Stimulated activated CD4-positive, alpha-beta T cell treated with anti-CD3 and anti-CD28 coated beads, Interleukin-2, amount 100 ng/mL, for 4 hours (primary cell): Measurements from ENCODE around the gene PPP6C.
A peak's percentile ranks its signal among the peaks of the same experiment; 100 is the strongest.
"Not testable (repeated sequence)": the region's sequence is repeated elsewhere in the genome, so short reads cannot be mapped to it uniquely, and the experiment has no call there.

ENCODE experiments used
- DNase-seq: peaks from one replicate; pipeline ENCODE4 v3.0.0-alpha.2; 2020; ENCODE audit warnings: low read depth

The PPP6C gene

DNA sequence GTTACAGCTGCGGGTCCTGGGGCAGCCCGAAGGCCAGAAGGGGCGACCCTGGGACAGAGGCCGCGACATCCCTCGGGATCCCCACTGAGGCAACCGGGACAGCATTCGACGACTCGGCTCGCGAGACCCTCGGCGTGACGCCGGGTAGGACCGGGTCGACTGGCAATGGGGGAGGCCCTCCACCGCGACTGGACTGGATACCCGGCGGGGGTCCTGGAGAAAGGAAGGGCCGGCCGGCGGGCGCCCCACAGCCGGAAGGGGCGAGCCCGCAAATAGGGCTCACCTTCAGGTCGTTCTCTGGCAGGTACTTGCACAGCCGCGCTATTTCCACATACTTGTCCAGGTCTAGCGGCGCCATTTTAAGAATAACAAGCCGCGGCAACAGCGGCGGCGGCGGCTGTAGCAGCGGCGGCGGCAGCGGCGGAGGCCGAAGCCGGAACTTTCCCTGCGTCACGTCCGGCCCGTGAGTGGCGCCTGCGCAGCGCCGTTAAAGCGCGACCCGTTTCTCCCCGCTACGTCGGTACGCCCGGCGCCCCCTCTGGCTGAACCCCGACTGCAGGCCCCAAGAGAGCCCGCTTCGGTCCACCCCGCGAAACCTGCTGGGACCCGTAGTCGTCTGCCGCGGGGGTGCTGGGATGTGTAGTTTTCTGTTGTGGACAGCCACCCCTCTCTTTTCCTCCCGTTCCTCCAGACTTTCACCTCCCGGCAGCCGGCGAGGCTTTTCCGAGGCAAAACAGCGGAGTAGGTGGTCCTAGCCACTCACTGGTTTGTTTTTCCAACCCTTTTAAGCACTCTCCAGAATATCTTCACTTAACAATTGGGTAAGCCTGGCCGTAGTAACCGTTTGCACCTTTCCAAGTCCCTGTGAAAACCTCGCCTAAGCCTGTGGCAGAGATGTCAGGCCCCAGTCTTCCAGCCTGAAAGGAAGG is at the start of gene PPP6C:
TSS of gene PPP6C (minus strand) at position 443 of the 929 bp plus-strand sequence. CDS start at position 358, 85 bp downstream.
- peak; percentile 95 for DNase-seq

DNA sequence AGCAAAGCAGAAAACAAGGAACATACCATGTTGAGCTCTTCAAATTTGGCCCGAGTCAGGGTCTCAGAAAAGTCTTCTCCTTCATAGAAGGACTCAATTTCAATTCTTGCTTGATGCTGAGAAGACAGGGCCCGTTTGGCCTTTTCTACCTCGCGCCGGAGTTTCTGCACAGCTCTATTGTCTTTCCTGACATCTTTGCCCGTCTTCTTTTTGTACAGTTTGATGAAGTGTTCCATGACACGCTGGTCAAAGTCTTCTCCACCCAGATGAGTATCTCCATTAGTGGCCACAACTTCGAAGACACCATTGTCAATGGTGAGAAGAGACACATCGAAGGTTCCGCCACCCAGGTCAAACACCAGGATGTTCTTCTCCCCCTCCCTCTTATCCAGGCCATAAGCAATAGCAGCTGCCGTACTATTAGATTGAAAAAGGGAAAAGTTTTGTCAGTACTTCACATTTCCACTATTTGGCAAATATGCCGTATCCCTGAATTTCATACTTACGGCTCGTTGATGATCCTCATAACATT is 49.4 kb upstream of the PPP6C start:
- DNase-seq: no peak

DNA sequence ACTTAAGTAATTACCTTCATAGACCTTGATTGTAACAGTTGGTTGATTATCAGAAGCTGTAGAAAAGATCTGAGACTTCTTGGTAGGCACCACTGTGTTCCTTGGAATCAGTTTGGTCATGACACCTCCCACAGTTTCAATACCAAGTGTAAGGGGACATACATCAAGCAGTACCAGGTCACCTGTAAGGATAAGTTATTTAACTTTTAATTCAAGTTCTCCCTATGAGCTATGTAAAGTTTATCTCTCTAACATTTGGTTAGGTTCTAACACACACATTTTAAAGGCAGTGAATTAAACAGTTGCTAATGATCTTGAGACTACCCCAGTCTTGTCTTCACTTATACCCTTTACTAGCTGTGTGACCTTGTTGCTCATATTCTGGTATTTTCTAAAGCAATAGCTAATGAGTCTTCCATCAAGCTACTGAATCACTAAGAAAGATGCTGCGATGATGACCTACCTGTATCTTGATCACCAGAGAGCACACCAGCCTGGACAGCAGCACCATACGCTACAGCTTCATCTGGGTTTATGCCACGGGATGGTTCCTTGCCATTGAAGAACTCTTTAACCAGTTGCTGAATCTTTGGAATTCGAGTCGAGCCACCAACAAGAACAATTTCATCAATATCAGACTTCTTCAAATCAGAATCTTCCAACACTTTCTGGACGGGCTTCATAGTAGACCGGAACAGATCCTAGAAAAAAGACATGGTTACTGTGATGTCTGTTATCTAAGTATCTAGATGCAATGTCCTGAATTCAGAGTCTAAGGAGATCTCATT is 48.7 kb upstream of the PPP6C start:
- DNase-seq: no peak

DNA sequence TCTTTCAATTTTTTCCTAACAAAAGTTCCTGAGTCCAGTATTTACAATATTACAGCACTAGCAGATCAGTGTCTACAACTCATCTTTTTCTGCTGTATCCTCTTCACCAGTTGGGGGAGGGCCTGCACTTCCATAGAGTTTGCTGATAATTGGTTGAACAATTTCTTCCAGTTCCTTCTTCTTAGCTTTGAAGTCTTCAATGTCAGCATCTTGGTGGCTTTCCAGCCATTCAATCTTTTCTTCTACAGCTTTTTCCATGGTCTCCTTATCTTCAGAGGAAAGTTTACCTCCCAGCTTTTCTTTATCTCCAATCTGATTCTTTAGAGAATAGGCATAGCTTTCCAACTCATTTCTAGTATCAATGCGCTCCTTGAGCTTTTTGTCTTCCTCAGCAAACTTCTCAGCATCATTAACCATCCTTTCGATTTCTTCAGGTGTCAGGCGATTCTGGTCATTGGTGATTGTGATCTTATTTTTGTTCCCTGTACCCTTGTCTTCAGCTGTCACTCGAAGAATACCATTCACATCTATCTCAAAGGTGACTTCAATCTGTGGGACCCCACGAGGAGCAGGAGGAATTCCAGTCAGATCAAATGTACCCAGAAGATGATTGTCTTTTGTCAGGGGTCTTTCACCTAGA is 47.0 kb upstream of the PPP6C start:
- DNase-seq: not testable (repeated sequence)

DNA sequence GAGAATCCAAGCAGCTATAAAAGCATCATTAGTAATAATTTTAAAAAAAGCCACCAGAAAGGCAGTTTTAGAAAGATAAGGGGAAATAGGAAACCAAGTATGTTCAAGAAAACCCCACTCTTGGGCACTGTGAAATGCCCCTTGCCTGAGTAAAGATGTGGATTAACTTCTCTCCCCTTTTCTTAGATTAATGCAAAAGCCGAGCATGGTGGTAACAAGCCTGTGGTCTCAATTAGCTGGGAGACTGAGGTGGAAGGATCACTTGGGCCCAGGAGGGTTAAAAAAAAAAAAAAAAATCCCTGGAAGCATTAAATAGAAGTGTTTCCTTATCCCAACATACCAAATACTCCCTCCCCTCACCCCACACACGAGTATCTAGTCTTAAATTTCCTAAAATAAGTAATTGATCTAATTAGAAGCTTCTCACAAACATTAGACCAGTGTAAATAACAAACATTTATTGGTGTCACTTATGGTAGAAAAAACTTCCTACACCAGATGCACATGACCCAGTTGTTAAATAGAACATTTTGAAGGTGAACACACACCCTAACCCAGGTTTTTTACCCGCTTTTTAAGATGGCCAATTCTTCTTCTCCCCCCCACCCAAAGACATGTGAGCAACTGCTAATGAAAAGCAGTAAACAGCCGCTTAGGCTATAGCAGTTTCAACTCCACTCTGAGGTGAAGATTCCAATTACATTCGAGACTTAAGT is 46.4 kb upstream of the PPP6C start:
- no peak for DNase-seq

DNA sequence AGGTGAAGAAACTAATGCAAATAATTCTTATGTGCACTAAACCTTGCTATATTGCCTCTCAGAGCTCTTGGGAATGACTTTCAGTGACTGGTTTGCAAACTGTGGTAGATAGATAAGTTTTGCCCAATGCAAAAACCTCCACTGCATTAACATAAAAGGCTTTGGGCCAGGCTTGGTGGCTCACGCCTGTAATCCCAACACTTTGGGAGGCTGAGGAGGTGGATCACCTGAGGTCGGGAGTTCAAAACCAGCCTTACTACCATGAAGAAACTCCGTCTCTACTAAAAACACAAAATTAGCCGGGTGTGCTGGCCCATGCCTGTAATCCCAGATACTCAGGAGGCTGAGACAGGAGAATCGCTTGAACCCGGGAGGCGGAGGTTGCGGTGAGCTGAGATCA is 44.5 kb upstream of the PPP6C start:
- DNase-seq: not testable (repeated sequence)

DNA sequence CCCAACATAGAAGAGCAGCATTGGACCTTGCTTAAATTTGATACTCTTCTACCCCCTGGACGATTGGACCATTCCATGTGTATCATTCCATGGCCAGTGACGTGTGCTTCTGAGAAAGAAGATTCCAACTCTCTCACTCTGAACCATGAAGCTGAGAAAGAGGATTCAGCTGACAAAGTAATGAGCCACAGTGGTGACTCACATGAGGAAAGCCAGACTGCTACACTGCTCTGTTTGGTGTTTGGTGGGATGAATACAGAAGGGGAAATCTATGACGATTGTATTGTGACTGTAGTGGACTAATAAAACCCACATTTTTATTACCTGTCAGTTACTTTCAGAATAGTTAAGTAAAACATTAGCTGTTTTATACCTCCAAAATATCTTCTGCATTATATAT is 44.1 kb upstream of the PPP6C start:
- DNase-seq: no peak

DNA sequence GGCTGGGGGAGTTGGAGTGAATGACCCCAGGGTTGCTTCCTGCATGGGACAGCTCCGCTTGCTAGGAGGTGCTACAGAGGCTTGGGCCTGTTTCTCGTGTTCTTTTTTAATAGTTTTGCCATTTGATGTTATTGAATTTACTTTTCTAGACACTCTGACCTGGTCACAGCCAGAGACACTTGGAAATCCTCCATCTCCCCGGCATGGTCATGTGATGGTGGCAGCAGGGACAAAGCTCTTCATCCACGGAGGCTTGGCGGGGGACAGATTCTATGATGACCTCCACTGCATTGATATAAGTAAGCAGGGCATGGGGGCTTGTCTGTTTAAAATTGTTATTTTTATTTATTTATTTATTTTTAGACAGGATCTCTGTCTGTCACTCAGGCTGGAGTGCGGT is 38.2 kb upstream of the PPP6C start:
- no peak for DNase-seq

DNA sequence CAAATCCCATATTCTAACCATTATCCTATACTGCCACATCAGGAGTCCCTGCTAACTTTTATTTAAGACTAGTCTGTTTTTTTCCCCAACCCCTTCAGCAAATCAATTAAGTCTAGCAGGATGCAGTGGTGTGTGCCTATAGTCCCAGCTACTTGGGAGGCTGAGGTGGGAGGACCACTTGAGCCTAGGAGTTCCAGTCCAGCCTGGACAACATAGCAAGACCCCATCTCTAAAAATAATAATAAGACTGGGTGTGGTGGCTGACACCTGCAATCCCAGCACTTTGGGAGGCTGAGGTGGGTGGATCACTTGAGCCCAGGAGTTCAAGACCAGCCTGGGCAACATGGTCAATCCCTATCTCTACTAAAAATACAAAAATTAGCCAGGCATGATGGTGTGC is 35.3 kb upstream of the PPP6C start:
- not testable (repeated sequence) for DNase-seq

DNA sequence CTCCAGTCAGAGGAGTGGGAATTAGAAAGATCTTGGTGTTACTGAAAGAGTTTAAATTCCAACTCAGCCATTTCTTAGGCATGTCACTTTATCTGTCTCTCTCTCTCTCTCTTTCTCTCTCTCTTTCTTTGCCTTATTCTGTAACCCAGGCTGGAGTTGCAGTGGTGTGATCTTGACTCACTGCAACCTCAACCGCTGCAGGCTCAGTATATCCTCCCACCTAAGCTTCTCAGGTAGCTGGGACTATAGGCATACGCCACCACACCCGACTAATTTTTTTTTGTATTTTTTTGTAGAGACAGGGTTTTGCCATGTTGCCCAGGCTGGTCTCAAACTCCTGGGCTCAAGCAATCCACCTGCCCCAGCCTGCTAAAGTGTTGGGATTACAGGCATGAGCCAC is 29.0 kb upstream of the PPP6C start:
- DNase-seq: no peak

DNA sequence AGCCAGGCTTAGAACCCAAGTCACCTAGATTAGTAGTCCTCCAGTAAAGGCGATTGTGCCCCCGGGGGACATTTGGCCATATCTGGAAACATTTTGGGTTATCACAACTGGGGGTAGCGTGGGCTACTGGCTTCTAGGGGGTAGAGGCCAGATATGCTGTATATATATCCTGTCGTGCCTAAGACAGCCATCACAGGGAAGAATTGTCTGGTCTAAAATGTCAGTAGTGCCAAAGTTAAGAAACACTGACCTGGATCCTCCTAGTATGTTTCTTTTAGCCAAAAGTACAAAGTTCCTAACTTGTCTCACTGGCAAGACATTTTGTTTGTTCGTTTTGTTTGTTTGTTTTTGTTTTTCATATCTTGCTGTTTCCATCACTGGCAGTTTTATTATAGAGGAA is 24.6 kb upstream of the PPP6C start:
- no peak for DNase-seq

DNA sequence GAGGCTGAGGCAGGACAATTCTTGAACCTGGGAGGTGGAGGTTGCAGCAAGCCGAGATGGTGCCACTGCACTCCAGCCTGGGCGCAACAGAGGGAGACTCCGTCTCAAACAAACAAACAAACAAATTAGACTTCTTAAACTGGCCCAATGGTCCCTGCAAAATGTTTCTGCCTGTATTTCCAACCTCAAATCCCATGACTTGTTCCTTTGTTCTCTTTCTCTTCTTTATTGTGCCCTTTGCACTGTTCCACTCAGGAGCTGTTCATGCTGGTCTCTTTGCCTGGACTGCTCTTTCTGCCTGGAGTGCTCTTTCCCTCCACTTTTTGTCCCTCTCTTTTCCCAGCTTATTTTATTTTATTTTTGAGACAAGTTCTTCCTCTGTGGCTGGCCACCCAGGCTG is 14.9 kb upstream of the PPP6C start:
- no peak for DNase-seq

DNA sequence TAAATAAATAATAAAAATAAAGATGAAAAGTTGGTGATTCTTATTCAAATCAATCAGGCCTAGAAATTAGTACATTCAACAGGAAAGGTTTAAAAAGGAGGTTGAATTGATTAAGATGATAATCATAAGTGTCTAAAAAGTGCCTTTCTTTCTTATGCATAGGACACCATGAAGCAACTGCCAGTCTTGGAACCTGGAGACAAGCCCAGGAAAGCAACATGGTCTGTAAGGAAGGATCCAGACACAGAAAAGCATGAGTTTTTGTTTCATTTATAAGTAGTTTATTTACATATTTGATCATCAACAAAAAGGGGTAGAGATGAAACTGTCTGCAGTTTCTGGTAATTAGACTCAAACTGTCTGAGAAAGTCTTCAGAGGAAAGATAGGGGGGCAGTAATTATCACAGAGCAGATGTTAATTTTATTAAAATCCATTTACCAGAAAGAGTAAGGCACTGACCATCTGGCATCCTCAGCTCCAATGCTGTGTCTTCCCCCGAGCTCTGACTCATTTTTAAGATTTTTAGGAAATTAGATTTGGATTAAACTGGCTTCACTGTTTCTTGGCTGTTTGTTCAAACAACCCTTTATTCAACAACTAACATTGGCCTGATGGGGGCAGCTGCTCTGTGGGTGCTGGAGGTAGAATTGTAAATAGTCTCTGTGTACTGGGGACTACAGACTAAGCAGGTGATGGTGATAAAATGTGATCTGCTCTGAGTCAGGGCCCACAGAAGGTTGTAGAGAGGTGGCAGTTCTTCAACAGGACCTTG is 13.4 kb upstream of the PPP6C start:
- no peak for DNase-seq

DNA sequence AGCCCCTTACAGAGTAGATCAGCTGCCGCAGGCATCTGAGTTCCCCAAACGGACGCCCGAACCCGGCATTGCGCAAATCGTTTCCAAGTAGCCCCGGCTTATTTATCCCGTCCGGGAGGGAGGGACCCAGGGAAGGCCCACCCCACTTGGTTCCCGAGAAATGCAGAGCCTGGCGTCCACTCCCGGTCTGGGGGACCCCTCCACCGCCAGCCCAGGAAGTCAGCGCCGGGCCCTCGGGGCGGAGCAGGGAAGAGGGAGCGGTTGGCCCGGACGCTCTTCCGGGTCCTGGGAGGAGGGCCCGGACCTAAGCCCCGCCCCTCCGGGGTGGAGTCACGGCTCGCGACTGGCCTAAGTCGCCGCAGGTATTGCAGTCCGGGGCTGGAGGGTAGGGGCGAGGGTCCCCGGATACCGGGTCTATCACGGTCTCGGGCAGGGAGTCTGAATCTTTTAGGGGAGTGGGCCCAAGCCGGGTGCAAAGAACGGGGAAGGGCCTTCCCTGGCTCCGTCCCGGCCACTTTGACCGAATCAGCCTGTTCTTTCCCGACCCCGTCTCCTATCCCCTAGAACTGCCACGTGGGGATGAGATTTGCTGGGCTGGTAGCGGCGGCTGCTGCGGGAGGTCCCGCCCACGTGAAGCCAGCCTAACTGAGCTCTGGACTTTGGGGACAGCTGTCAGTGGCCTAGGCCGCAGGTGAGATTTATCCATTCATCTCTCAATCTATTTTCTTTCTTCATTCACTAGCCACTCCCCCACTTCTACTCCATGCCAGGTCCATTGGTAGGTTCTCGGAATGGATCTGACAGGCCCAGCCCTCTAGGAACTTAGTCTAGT is 10.8 kb upstream of the PPP6C start, which contains the start of gene RABEPK:
TSS of gene RABEPK (plus strand) at position 327 of the 832 bp plus-strand sequence. CDS start 2,472 bp downstream, outside the sequence.
- peak; percentile 81 for DNase-seq

DNA sequence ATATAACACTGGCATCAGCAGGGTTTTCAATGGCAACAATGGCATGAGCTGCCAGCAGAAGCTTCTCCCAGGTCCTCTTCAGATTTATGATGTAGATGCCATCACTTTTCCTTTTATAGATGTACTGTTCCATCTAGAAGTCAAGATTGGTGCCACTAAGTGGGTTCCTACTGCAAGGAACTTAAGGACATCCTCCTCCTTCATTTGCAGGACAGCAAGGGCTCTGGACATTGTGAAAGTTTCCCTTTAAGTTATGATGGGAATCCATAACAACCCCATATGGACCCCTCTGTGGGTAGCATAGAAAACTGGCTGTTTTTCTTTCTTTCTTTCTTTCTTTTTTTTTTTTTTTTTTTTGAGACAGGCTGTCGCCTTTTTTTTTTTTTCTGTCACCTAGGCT is 6.0 kb upstream of the PPP6C start:
- not testable (repeated sequence) for DNase-seq

DNA sequence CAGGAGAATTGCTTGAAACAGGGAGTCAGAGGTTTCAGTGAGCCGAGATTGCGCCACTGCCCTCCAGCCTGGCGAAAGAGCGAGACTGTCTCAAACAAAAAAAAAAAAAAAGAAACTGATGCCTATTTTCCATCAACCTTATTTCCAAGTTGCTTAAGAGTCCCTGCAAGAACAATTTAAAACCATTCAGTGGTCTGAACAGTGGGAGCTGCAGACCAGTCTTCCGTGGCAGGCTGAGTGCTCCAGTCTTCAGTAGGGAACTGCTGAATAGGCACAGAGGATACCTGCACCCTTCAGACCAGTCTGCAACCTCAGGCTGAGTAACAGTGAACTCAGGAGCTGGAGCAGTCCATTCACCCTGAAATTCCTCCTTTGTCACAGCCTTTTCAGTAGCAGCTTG is 4.9 kb upstream of the PPP6C start:
- not testable (repeated sequence) for DNase-seq

DNA sequence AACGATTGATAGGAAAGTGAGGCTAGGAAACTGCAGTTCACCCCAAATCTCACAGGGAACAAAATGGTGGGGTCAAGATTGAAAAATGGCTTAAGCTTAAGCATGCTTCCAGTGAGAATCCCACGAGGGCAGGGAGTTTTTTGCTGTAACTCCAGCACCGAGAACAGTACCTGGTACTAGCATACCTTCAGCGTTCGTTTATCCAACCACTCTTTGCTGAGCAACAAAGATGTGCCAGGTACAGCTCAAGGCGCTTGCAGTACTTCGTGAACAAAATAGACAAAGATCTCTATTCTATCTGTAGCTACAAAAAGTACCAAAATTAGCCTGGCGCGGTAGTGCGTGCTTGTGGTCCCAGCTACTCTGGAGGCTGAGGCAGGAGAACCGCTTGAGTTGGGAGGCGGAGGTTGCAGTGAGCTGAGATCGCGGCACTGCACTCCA is 778 bp upstream of the PPP6C start:
- no peak for DNase-seq

DNA sequence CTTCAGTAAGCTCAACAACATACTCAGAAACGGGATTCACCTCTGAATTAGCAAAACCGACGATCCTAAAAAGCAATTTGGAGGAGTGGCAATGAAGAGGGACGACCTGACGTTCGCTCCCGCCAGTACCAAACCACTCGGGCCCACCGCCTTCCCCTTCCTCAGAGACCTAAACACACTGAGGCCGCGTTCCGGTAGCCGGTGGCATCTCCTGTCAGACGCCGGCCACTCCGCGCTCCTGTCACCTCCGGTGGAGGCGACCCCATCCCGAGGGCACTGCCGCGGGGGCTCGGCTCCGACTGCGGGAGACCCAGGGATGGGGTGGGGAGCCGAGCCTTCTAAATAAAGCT is 617 bp downstream of the PPP6C start:
- DNase-seq: no peak

DNA sequence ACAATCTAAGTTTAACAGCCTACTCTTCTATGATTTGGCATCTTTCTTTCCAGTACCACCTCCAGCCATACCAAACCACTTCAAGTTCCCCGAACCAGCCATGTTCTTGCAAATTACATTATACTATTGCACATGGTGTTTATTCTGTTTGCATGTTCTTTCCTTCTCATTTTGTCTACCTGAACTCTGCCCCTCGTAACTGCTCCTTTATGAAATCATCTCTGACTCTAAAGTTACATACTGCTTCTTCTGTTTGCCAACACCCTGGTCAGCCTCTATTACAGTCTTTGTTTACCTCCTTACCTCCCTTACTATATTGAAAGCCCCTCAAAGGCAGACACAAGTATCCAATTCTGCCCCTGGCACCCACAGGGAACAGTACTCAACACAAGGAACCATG is 6.0 kb downstream of the PPP6C start:
- DNase-seq: no peak

DNA sequence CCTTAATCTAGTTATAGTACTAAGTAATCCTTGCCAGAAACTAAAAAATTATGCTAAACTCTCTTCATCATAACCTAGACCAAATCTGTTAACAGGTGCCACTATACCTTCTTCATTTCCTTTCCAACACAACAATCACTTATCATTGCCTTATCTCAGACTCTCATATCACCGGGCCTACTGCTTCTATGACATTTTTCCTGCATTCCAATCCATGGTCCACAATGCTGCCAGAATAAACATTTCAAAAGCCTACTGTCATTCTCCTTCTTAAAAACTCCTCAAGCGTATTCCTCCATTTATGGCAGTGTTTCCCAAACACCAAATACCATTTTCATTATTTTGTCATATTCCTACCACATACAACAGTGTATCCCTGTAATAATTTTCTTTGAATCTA is 6.5 kb downstream of the PPP6C start:
- DNase-seq: no peak
